Uterus (tissue), 4 donors: ENCODE measurements around the gene SLC13A3. TPM values are rescaled to one million over a fixed set of nuclear protein-coding genes. Genes with fewer than 3 reads are reported as not detected.

Experiments used
- DNase-seq, 2 donors: peaks; one replicate each; pipeline ENCODE4 v3.0.0-alpha.2; 2019 to 2020
- H3K27ac ChIP-seq, 2 donors: fragments of 200-600 bp; sonication (generic); 1 replicate in 1 of 2; 2 replicates in 1 of 2; pipeline ENCODE4 v1.5.1; 2016 to 2018
- H3K27me3 ChIP-seq, 2 donors: fragments of 200-600 bp; sonication (generic); one replicate each; pipeline ENCODE4 v1.5.1; 2018 to 2019; ENCODE audit warnings: control low read depth in 1 of 2
- H3K36me3 ChIP-seq, 2 donors: fragments of 200-600 bp; sonication (generic); one replicate each; pipeline ENCODE4 v1.5.1; 2019; ENCODE audit warnings: control low read depth in 1 of 2
- H3K4me1 ChIP-seq, 2 donors: fragments of 200-600 bp; sonication (generic); one replicate each; pipeline ENCODE4 v1.5.1; 2018 to 2019; ENCODE audit warnings: control low read depth in 1 of 2
- H3K4me3 ChIP-seq, 2 donors: fragments of 200-600 bp; sonication (generic); 1 replicate in 1 of 2; 2 replicates in 1 of 2; pipeline ENCODE4 v1.5.1; 2018 to 2019; ENCODE audit warnings: mild to moderate bottlenecking in 1 of 2
- H3K9me3 ChIP-seq, 2 donors: fragments of 200-600 bp; sonication (generic); one replicate each; pipeline ENCODE4 v1.5.1; 2019; ENCODE audit warnings: control low read depth in 1 of 2
- POLR2A ChIP-seq, 2 donors: fragments of 450-650 bp; IDR thresholded peaks; one replicate each; pipeline ENCODE4 v1.6.1; 2016; ENCODE audit warnings: antibody characterized with exemption in 2 of 2, mild to moderate bottlenecking in 1 of 2, moderate library complexity in 1 of 2
- intact Hi-C: fragments of 100-400 bp; cut with DNase I; formaldehyde crosslinking; loops from one replicate; pipeline ENCODE4 v1.15.1; 2023; ENCODE audit warnings: low total_unique reads
- total RNA-seq, 4 donors: library from RNA; depleted of rRNA in 3 of 4; stranded (reverse); fragments of >200 nt in 3 of 4; gene quantifications; one replicate each; pipeline versions ENCODE4 v1.1.0 to v1.2.4, GENCODE V29; 2014 to 2023
- TF ChIP-seq, protein P1 (sequence below), 4 experiments: fragments of 200-600 bp in 2 of 4; fragments of 450-650 bp in 2 of 4; sonication (generic) in 2 of 4; IDR thresholded peaks; one replicate each; pipeline ENCODE4 v1.5.1; 2016 to 2019; ENCODE audit warnings: antibody characterized with exemption in 4 of 4, mild to moderate bottlenecking in 2 of 4, moderate library complexity in 1 of 4
- donor health status: DM: yes; HTN: yes; CAD: no.

SLC13A3 gene
- total RNA-seq, 4 donors from 2014 or later, result under 0.01 to 4.2 (median 4.2) TPM; not detected in 1

DNA sequence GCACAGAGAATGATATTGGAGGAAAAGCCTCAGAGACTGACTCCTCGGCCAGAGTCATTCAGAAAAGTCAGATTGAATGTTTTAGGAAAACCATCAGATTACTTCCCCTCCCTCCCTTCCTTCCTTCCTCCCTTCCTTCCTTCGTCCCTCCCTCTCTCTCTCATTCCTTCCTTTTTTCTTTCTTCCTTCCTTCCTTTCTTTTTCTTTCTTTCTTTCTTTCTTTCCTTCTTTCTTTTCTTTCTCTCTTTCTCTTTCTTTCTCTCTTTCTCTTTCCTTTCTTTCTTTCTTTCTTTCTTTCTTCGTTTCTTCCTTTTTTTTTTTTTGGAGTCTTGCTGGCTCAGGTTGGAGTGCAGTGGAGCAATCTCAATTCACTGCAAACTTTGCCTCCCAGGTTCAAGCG lies 108.2 kb downstream of the SLC13A3 start:
- TF ChIP-seq, protein P1, sequence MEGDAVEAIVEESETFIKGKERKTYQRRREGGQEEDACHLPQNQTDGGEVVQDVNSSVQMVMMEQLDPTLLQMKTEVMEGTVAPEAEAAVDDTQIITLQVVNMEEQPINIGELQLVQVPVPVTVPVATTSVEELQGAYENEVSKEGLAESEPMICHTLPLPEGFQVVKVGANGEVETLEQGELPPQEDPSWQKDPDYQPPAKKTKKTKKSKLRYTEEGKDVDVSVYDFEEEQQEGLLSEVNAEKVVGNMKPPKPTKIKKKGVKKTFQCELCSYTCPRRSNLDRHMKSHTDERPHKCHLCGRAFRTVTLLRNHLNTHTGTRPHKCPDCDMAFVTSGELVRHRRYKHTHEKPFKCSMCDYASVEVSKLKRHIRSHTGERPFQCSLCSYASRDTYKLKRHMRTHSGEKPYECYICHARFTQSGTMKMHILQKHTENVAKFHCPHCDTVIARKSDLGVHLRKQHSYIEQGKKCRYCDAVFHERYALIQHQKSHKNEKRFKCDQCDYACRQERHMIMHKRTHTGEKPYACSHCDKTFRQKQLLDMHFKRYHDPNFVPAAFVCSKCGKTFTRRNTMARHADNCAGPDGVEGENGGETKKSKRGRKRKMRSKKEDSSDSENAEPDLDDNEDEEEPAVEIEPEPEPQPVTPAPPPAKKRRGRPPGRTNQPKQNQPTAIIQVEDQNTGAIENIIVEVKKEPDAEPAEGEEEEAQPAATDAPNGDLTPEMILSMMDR (IDR thresholded peaks at IDR 0.05), result no peak
- no peak for TF ChIP-seq POLR2A (IDR thresholded peaks at IDR 0.05)
- H3K27ac ChIP-seq, result no peak overlapping the region
- intact Hi-C loops, result no loop called here
- DNase-seq, result no peak
- H3K9me3 ChIP-seq, result no peaks in the 10 kb centered on the region
- no peaks in the 10 kb centered on the region for H3K4me1 ChIP-seq
- H3K27me3 ChIP-seq, result no peaks in the 10 kb centered on the region
- H3K36me3 ChIP-seq, result no peaks in the 10 kb centered on the region
- H3K4me3 ChIP-seq, result no peak overlapping the region

GRCh38 chr20:46541229-46541935 lies 109.9 kb downstream of the SLC13A3 start:
- H3K4me3 ChIP-seq, result no peak overlapping the region
- no peak for DNase-seq
- H3K36me3 ChIP-seq, result no peaks in the 10 kb centered on the region
- no peak for TF ChIP-seq POLR2A (IDR thresholded peaks at IDR 0.05)
- TF ChIP-seq, protein P1 (IDR thresholded peaks at IDR 0.05), result no peak
- no peaks in the 10 kb centered on the region for H3K27me3 ChIP-seq
- H3K4me1 ChIP-seq, result no peaks in the 10 kb centered on the region
- no peaks in the 10 kb centered on the region for H3K9me3 ChIP-seq
- H3K27ac ChIP-seq, result no peak overlapping the region
- intact Hi-C loops, result no loop called here

GRCh38 chr20:46539113-46539512 lies 112.1 kb downstream of the SLC13A3 start:
- H3K36me3 ChIP-seq, result no peaks in the 10 kb centered on the region
- no peak for DNase-seq
- no peaks in the 10 kb centered on the region for H3K9me3 ChIP-seq
- no peaks in the 10 kb centered on the region for H3K27me3 ChIP-seq
- intact Hi-C loops, result no loop called here
- no peak overlapping the region for H3K4me3 ChIP-seq
- no peaks in the 10 kb centered on the region for H3K4me1 ChIP-seq
- TF ChIP-seq, protein P1 (IDR thresholded peaks at IDR 0.05), result no peak
- TF ChIP-seq POLR2A (IDR thresholded peaks at IDR 0.05), result no peak
- H3K27ac ChIP-seq, result no peak overlapping the region

GRCh38 chr20:46530640-46531039 lies 120.6 kb downstream of the SLC13A3 start:
- Histone ChIP-seq H3K36me3 (no peaks in the 10 kb centered on the region), H3K4me3 (no peak overlapping the region), H3K4me1 (no peaks in the 10 kb centered on the region), H3K27me3 (no peaks in the 10 kb centered on the region), H3K27ac (no peak overlapping the region), H3K9me3 (no peaks in the 10 kb centered on the region)
- TF ChIP-seq, protein P1 (IDR thresholded peaks at IDR 0.05), result no peak
- TF ChIP-seq POLR2A (IDR thresholded peaks at IDR 0.05), result no peak
- DNase-seq, result no peak
- intact Hi-C loops, result no loop called here

DNA sequence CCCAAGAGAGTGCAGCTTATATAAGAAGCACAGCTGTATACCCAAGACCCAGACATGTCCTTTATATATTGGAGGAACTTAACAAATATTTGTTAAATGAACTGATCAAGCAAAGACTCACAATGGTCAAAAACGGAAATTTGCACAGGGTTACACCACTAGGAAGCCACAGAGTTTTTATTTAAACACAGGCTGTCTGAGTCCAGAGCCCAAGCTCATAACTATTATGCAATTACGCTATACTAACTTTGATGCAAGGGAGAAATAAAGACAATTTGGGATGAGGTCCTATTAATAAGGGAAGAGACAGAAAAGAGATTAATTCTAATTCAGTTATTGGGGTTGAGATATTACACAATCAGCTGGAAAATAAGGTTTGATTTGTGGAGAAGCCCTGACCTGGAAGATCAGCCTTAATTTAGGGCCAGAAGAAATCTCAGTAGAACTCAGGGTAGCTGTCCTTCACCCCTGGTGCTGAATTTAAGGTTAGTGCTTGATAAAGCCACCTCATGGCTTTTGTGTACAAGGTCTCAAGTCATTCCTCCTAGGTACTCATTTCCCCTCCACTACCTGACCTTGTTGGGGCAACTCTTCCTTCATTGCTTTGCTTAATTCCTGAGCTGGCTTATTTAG lies 127.4 kb downstream of the SLC13A3 start:
- DNase-seq, result no peak
- intact Hi-C loops, result no loop called here
- no peak overlapping the region for H3K27ac ChIP-seq
- H3K4me1 ChIP-seq, result no peaks in the 10 kb centered on the region
- no peaks in the 10 kb centered on the region for H3K36me3 ChIP-seq
- TF ChIP-seq POLR2A (IDR thresholded peaks at IDR 0.05), result no peak
- TF ChIP-seq, protein P1 (IDR thresholded peaks at IDR 0.05), result no peak
- H3K27me3 ChIP-seq, result no peaks in the 10 kb centered on the region
- H3K9me3 ChIP-seq, result no peaks in the 10 kb centered on the region
- H3K4me3 ChIP-seq, result no peak overlapping the region
